ENCODE measurements around the gene CEPT1. TPM values are rescaled to one million over a fixed set of nuclear protein-coding genes. Genes with fewer than 3 reads are reported as not detected.

The CEPT1 gene
- total and polyA plus RNA-seq, 2 of the 4 experiments (the other 2 are of a cell fraction): 13.3 to 27.4 TPM

GRCh38 chr1:111161843-111162487, 21.9 kb downstream of the CEPT1 start:
- Histone ChIP-seq H3K9me1 (ENCODE audit: insufficient read depth, low read length) (no peaks in the 10 kb centered on the region), H2BK20ac (ENCODE audit: low read depth, low read length) (no peak overlapping the region), H3K4ac (ENCODE audit: low read depth, low read length) (no peak overlapping the region), H3K23ac (ENCODE audit: low read depth, low read length) (no peak overlapping the region; the same call in 1 of the 2 replicates), H3K79me1 (ENCODE audit: low read depth in 1 of 2, low read length in 2 of 2) (peaks cover 5 to 15% of the 10 kb centered on the region in 2 experiments; a peak in 3 of 4 replicates), H3K27me3 (ENCODE audit: control insufficient read depth, insufficient read depth, low read length) (no peaks in the 10 kb centered on the region), H3K27ac (ENCODE audit: insufficient read depth, low read length) (no peak overlapping the region), H3K56ac (ENCODE audit: extremely low read depth, insufficient read depth, low read length) (no peak overlapping the region), H3K9me3 (ENCODE audit: control insufficient read depth, insufficient read depth, low read length) (no peaks in the 10 kb centered on the region), H4K91ac (ENCODE audit: insufficient read depth, low read depth, low read length) (no peak overlapping the region), H3K4me3 (ENCODE audit: insufficient read depth, low read depth, low read length) (no peak overlapping the region), H3K9ac (ENCODE audit: low read depth, low read length) (no peak overlapping the region), H2AK5ac (ENCODE audit: low read depth, low read length) (no peak overlapping the region), H2BK5ac (ENCODE audit: low read depth, low read length, poor library complexity, severe bottlenecking) (no peak overlapping the region), H4K5ac (ENCODE audit: low read depth, low read length) (no peak overlapping the region), H4K20me1 (ENCODE audit: insufficient read depth, low read length) (no peaks in the 10 kb centered on the region), H3K4me2 (ENCODE audit: low read depth, low read length) (no peak overlapping the region), H3K18ac (ENCODE audit: low read depth, low read length) (no peak overlapping the region), H3K4me1 (ENCODE audit: control insufficient read depth, insufficient read depth, low read length) (no peaks in the 10 kb centered on the region), H3K36me3 (ENCODE audit: control insufficient read depth, insufficient read depth, low read length) (peaks cover 3% of the 10 kb centered on the region; the same call in 1 of the 2 replicates), H2BK15ac (ENCODE audit: low read depth, low read length) (no peak overlapping the region), H2BK120ac (ENCODE audit: low read depth, low read length) (no peak overlapping the region), H3K14ac (replicated peaks; ENCODE audit: low read depth, low read length) (no peak overlapping the region), H4K8ac (ENCODE audit: low read depth in 2 of 2, low read length in 2 of 2) (no peak overlapping the region), H2AFZ (replicated peaks; ENCODE audit: low read length, poor library complexity) (no peak overlapping the region), H2AK9ac (replicated peaks; ENCODE audit: low read depth, low read length, poor library complexity) (no peak overlapping the region)
- no TSS peak for BruUV-seq (replicated peaks)
- WGBS, 2 experiments (ENCODE audit: extremely low coverage in 2 of 2, insufficient read length in 1 of 2): 14% methylated on average over 1 of the region's 1 CpG; no CpG with 5 or more reads in 1 of the 2 experiments
- peak; percentile 19 for DNase-seq
- in situ Hi-C loops (cut with MboI; ENCODE audit: low sequenced_read_pairs) (no loop called here), intact Hi-C loops (cut with micrococcal nuclease) (loop anchor here (2.0 to 5.0 kb wide), 2 partner anchors 21 to 120 kb away; partner anchors contain the start of genes CEPT1 and DRAM2), dilution Hi-C loops (cut with HindIII; ENCODE audit: low sequenced_read_pairs, unreplicated experiment) (no loop called here)
- TF ChIP-seq MAFK (IDR thresholded peaks at IDR 0.05; ENCODE audit: low read depth, low read length) (no peak), ELK1 (IDR thresholded peaks at IDR 0.05; ENCODE audit: borderline replicate concordance, low read depth, low read length) (no peak), MXI1 (IDR thresholded peaks at IDR 0.05; ENCODE audit: borderline replicate concordance, low read depth, low read length) (no peak), RFX5 (IDR thresholded peaks at IDR 0.05; ENCODE audit: low read depth, low read length) (no peak), USF2 (IDR thresholded peaks at IDR 0.05; ENCODE audit: low read depth, low read length) (no peak), NFE2L2 (IDR thresholded peaks at IDR 0.05; ENCODE audit: low read depth, low read length) (no peak), RCOR1 (IDR thresholded peaks at IDR 0.05; ENCODE audit: insufficient replicate concordance, low read length) (no peak), BHLHE40 (IDR thresholded peaks at IDR 0.05; ENCODE audit: low read depth, low read length) (no peak), MAZ (IDR thresholded peaks at IDR 0.05; ENCODE audit: borderline replicate concordance, low read depth, low read length) (no peak), CEBPB (IDR thresholded peaks at IDR 0.05; ENCODE audit: low read depth, low read length) (no peak)
- CTCF ChIA-PET: interaction anchor here (1.1 to 1.6 kb wide), 2 partner anchors 11 to 19 kb away, joined by 3 read pairs; no protein-coding TSS in a partner anchor
- peak; percentile 35 for ATAC-seq (ENCODE audit: low read depth)
- POLR2A ChIA-PET (ENCODE audit: unreplicated experiment): no interaction called here

Measured in IMR-90 (cell line).